RWPE2 (cell line): ENCODE results near the gene DYNLT2.
A peak's percentile ranks its signal among the peaks of the same experiment; 100 is the strongest.

Experiments
- ATAC-seq: fragments of 200-7000 bp; cut with Tn5 transposase; 3 replicates; pipeline ENCODE4 v1.9.1; 2021; ENCODE audit warnings: low read depth
- DNase-seq: peaks from one replicate; pipeline ENCODE4 v3.0.0-alpha.2; 2020; ENCODE audit warnings: low spot score
- H3K27ac ChIP-seq: fragments of 450-650 bp; 2 replicates; pipeline ENCODE4 v1.5.1; 2017; ENCODE audit warnings: mild to moderate bottlenecking; ENCODE audit not compliant: poor library complexity, severe bottlenecking
- H3K27me3 ChIP-seq: fragments of 250-450 bp; sonication (Bioruptor Pico); 2 replicates; pipeline ENCODE4 v1.5.1; 2021; ENCODE audit warnings: mild to moderate bottlenecking, moderate library complexity; ENCODE audit not compliant: insufficient read depth, poor library complexity, severe bottlenecking
- H3K36me3 ChIP-seq: fragments of 250-450 bp; sonication (Bioruptor Pico); 2 replicates; pipeline ENCODE4 v1.5.1; 2020; ENCODE audit warnings: low read depth, mild to moderate bottlenecking, moderate library complexity
- H3K4me1 ChIP-seq: fragments of 250-450 bp; sonication (Bioruptor Pico); 2 replicates; pipeline ENCODE4 v1.5.1; 2021; ENCODE audit warnings: mild to moderate bottlenecking, moderate library complexity; ENCODE audit not compliant: insufficient read depth, poor library complexity, severe bottlenecking
- H3K4me3 ChIP-seq: fragments of 250-450 bp; sonication (Bioruptor Pico); 2 replicates; pipeline ENCODE4 v1.5.1; 2021; ENCODE audit warnings: mild to moderate bottlenecking, moderate library complexity; ENCODE audit not compliant: severe bottlenecking
- H3K9me3 ChIP-seq: fragments of 250-450 bp; sonication (Bioruptor Pico); 2 replicates; pipeline ENCODE4 v1.5.1; 2021; ENCODE audit warnings: mild to moderate bottlenecking, moderate library complexity; ENCODE audit not compliant: severe bottlenecking
- TF ChIP-seq, protein P1 (sequence below): fragments of 450-650 bp; IDR thresholded peaks from one replicate; pipeline ENCODE4 v1.5.1; 2017; ENCODE audit warnings: mild to moderate bottlenecking, moderate library complexity; ENCODE audit not compliant: poor library complexity, severe bottlenecking

The DYNLT2 gene

GRCh38 chr6:169726049-169726400 is 25.3 kb downstream of the DYNLT2 start:
- peaks cover 13% of the 10 kb centered on the region for H3K4me1 ChIP-seq
- ATAC-seq (no peak), DNase-seq (no peak)
- H3K27me3 ChIP-seq: no peaks in the 10 kb centered on the region
- TF ChIP-seq, protein P1, sequence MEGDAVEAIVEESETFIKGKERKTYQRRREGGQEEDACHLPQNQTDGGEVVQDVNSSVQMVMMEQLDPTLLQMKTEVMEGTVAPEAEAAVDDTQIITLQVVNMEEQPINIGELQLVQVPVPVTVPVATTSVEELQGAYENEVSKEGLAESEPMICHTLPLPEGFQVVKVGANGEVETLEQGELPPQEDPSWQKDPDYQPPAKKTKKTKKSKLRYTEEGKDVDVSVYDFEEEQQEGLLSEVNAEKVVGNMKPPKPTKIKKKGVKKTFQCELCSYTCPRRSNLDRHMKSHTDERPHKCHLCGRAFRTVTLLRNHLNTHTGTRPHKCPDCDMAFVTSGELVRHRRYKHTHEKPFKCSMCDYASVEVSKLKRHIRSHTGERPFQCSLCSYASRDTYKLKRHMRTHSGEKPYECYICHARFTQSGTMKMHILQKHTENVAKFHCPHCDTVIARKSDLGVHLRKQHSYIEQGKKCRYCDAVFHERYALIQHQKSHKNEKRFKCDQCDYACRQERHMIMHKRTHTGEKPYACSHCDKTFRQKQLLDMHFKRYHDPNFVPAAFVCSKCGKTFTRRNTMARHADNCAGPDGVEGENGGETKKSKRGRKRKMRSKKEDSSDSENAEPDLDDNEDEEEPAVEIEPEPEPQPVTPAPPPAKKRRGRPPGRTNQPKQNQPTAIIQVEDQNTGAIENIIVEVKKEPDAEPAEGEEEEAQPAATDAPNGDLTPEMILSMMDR: no peak
- no peaks in the 10 kb centered on the region for H3K36me3 ChIP-seq
- no peak overlapping the region for H3K4me3 ChIP-seq
- H3K27ac ChIP-seq: no peak overlapping the region
- H3K9me3 ChIP-seq: no peaks in the 10 kb centered on the region

- peaks cover 13% of the 10 kb centered on the region for H3K4me1 ChIP-seq
- peaks cover 2% of the 10 kb centered on the region for H3K36me3 ChIP-seq
- H3K27ac ChIP-seq: peak overlapping the region; percentile 64
- ATAC-seq (peak; percentile 52), DNase-seq (peak; percentile 64)
- H3K4me3 ChIP-seq: peak overlapping the region; percentile 98
- H3K9me3 ChIP-seq: no peaks in the 10 kb centered on the region
- no peaks in the 10 kb centered on the region for H3K27me3 ChIP-seq
- TF ChIP-seq, protein P1: no peak
These were observed 26.0 kb downstream of the DYNLT2 start for GRCh38 chr6:169725125-169726048.

- no peaks in the 10 kb centered on the region for H3K9me3 ChIP-seq
- TF ChIP-seq, protein P1: no peak
- H3K36me3 ChIP-seq: peaks cover 7% of the 10 kb centered on the region
- H3K27ac ChIP-seq: peak within 1 kb of the TSS; percentile 64
- no peak for DNase-seq
- no peaks in the 10 kb centered on the region for H3K27me3 ChIP-seq
- peaks cover 13% of the 10 kb centered on the region for H3K4me1 ChIP-seq
- ATAC-seq: peak; percentile 7
- peak within 1 kb of the TSS; percentile 98 for H3K4me3 ChIP-seq
These were observed 26.8 kb downstream of the DYNLT2 start, which contains the start of gene PHF10 for GRCh38 chr6:169724494-169725124. Gene PHF10, minus strand, starts transcription at chr6:169724500. Its CDS starts 569 bp downstream, at chr6:169723931.

- no peak for DNase-seq
- TF ChIP-seq, protein P1: no peak
- H3K36me3 ChIP-seq: peaks cover 13% of the 10 kb centered on the region
- H3K9me3 ChIP-seq: no peaks in the 10 kb centered on the region
- peak overlapping the region; percentile 64 for H3K27ac ChIP-seq
- H3K4me3 ChIP-seq: peak overlapping the region; percentile 98
- peak; percentile 5; the same call in 1 of the 3 replicates for ATAC-seq
- H3K4me1 ChIP-seq: peaks cover 13% of the 10 kb centered on the region
- H3K27me3 ChIP-seq: no peaks in the 10 kb centered on the region
These were observed 27.3 kb downstream of the DYNLT2 start for GRCh38 chr6:169723991-169724493.
